GM21723 (cell line): ENCODE data around the gene SS18.
"Not testable (repeated sequence)": the region's sequence is repeated elsewhere in the genome, so short reads cannot be mapped to it uniquely, and the experiment has no call there.

ENCODE experiments used
- ATAC-seq: cut with Tn5 transposase; IDR thresholded peaks from one replicate; pipeline ENCODE4 v1.9.1; 2021; ENCODE audit warnings: mild to moderate bottlenecking, moderate library complexity; ENCODE audit not compliant: unreplicated experiment

SS18 gene

DNA sequence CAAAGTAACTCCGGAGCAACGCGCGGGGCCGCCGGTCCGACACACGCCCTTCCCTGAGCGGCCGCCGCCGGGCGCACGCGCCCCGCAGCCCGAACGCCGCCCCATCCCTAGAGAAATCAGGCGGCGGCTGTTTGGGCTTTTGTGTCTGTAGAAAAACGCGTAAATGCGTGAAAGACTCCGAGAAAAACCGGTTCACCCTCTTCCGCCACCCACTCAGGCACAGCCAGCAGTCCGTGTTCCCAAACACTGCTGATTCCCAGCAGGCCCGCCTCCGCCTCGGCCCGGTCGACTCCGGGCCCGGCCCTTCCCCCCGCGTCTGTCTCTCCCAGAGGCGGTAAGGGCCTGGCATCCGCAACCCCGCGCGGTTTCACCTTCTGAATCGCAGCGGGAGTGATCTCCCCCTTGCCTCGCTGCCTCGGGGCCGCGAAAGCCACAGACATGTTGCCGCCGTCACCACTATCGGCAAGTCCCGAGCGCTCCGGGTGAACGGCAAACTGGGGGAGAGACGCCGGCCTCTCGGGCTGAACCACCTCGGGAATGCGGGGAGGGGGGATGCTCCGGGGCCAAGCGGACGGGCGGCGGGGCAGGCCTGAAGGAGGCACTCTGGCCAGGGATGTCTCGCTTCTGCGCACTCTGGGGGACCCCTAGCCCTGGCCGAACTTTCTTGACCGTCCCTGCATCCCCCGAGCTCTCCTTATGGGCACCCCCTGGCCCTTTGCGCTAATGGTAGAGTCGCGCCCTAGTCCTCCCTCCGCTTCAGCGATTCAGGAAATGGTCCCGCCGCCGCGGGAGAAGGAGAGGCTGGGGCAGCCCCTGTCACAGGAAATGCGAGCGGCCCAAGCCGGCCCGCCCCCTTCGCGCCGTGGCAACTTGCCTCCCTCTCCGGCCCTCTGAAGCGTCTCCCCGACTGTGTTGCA, at the start of gene SS18:
SS18 (minus strand) TSS at position 484 of the 917 bp plus-strand sequence; CDS start at position 440, 44 bp downstream.
- peak; percentile 79 for ATAC-seq

- no peak for ATAC-seq
Measured at GRCh38 chr18:26135548-26135947, 45.1 kb upstream of the SS18 start.

GRCh38 chr18:26134107-26134506, 43.7 kb upstream of the SS18 start:
- ATAC-seq: no peak

DNA sequence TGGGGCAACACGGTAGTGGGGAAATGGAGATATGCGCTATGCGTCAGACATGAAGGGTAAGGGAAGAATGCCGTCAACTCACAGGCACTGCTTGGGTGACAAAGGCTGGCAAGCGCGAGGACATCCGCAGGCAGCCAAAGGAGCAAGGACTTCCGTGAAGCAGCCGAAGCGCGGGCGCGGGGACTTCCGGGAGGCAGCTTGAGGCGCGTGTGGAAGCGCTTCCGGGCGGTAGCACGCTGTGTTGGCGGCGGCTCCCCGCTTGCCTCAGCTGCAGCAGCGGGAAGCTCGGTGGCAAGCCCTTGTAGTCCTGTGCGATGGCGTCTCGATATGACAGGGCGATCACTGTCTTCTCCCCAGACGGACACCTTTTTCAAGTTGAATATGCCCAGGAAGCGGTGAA, 43.2 kb upstream of the SS18 start, which contains the start of gene PSMA8:
PSMA8 (plus strand) TSS at position 218 of the 400 bp plus-strand sequence; CDS start at position 315, 97 bp downstream.
- ATAC-seq: no peak

GRCh38 chr18:26128192-26128591, 37.8 kb upstream of the SS18 start:
- ATAC-seq: not testable (repeated sequence)

DNA sequence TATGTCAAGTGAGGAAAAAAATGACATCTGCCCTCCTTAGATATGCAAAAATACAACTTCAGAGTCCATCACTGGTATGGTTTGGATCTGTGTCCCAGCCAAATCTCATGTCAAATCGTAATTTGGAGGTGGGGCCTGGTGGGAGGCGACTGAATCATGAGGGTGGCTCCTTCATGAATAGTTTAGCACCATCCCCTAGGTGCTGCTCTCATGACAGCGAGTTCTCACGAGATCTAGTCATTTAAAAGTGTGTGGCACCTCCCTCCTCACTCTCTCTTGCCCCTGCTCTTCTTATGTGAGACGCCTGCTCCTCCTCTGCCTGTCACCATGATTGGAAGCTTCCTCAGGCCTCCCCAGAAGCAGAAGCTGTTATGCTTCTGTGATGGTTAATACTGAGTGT, 37.4 kb upstream of the SS18 start:
- no peak for ATAC-seq

DNA sequence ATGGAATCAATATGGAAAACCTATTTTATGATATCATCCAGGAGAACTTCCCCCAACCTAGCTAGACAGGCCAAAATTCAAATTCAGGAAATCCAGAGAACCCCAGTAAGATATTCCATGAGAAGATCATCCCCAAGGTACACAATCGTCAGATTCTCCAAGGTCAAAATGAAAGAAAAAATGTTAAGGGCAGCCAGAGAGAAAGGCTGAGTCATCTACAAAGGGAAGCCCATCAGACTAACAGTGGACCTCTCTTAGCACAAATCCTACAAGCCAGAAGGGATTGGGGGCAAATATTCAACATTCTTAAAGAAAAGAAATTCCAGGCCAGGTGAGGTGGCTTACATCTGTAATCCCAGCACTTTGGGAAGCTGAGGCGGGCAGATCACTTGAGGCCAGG, 31.6 kb upstream of the SS18 start:
- not testable (repeated sequence) for ATAC-seq

DNA sequence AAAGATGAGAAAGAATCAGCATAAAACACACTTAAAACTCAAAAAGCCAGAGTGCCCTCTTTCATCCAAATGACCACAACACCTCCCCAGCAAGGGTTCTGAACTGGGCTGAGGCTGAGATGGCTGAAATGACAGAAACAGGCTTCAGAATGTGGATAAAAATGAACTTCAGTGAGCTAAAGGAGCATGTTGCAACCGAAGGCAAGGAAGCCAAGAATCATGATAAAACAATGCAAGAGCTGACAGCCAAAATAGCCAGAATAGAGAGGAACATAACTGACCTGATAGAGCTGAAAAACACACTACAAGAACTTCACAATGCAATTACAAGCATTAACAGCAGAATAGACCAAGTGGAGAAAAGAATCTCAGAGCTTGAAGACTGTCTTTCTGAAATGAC, 31.1 kb upstream of the SS18 start:
- ATAC-seq: no peak

DNA sequence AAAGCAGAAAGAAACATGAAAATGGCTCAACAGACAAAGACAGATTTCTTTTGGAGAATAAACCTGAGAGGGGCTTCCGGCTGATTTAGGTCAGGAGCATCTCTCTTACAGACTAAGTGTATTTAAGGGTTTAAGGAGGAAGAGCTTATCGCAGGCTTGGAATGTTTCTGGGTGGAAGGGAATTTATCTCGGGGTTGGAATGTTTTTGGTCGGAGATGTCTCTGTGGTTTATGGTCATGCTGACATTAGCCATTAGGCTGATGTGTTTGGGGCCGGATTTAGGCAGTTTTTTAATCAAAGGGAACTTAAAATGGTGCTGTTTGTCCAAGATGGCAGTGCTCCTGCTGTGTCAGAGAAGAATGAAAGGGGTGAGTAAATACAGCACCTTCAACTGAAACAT, 28.8 kb upstream of the SS18 start:
- no peak for ATAC-seq

DNA sequence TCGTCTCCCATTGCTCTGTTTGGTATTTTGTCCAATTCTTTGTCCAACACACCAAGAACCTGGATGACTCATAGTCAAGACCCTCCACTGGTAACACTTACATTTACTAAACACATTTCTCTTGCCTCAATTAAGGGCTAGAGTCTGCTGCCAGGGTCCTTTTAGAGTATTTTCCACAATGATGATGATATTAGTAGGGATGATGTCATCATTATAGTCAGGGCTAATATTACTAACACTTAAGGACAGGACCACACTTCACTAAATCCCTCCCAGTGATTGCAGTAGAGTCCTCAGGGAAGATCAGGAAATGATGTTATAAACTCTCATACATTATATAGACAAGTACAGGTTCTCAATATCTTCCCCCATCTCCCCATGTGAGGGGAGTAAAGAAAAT, 13.6 kb upstream of the SS18 start:
- ATAC-seq: no peak

GRCh38 chr18:26103579-26103978, 13.2 kb upstream of the SS18 start:
- no peak for ATAC-seq

DNA sequence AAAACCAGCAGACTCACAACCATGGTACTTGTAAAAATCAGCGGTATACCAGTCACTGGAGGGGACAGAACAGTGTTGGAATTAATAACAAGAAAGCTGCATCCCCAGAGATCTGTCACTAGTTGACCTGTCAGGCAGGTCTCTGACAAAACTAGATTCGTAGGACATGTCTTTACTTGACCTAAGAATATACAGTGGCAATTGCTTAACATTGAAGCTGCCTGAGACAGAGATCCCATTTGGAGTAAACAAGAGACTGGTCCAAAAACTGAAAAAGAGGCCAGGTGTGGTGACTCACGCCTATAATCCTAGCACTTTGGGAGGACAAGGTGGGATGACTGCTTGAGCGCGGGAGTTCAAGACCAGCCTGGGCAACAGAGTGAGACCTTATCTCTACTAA, 7.2 kb upstream of the SS18 start:
- ATAC-seq: no peak

- ATAC-seq: no peak
Measured at GRCh38 chr18:26096852-26097251, 6.4 kb upstream of the SS18 start.

GRCh38 chr18:26091047-26091630, 726 bp upstream of the SS18 start:
- peak; percentile 45 for ATAC-seq

DNA sequence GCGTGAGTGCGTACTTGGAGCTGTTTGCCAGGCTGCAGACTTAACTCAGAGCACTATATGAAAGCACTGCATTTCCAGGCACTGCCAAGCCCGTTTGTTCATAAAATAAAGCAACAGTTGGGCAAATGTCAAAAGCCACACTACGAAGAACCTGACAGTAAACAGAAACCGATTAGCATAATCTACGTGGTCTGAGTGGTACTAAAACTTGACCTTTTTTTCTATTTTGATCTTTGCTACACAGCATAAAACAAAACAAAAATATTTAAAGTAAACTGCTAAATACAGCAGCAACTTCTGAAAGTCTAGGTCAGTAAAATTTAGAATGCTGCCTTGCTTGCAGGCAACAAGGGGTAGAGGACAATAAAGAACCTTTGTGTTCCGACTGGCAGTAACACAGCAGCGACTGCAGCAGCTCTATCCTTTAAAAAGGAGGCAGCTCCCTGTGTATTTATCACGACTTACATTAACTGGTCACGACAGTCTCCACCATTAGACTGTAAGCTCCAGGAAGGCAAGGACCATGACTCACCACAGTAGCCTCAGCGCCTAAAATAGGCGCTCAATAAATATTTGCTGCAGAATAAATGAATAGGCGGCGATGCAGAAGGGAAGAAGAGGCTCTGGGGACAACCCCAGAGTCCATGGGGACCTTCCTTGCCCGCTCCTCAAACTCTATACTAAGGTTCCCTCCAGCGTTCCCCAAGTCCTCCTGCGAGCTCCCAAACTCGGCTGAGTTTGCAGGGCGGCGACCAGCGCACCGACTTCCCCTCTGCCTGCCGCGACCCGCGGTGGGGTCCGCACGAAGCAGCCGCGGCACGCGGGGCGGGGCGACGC, 902 bp downstream of the SS18 start:
- peak; percentile 12 for ATAC-seq

DNA sequence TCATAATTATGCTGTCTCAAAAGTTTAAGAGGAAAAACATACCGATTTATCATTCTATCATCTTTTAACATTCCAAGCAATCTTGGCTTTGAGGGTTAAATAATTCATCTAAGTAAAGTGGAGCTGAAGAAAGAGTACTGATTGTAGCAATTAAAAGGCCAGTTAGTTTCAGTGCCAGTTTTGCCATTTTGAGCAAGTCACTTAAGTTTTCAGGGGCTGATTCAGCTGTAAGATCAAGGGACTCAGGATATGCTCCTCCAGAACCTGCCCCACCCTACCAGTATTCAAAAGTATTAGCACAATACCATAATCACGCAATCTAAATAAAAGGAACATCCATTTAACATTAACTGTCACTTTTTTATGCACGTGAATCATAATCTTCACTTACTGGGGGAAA, 1.9 kb downstream of the SS18 start:
- no peak for ATAC-seq

DNA sequence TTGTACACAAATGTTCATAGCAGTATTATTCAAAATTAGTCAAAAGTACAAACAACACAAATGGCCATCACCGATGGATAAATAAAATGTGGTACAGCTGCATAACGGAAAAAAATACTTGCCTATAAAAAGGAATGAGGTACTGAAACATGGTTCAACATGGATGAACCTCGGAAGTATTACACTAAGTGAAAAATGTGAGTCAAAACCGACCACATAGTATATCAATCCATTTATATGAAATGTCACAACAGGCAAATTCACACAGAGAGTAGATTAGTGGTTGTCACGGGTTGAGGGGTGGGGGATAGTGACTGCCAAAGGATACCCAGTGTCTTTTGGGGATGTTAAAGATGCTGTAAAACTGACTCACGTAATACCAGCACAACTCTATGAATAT, 3.5 kb downstream of the SS18 start:
- ATAC-seq: no peak

GRCh38 chr18:26085056-26085455, 5.4 kb downstream of the SS18 start:
- no peak for ATAC-seq

GRCh38 chr18:26083099-26083498, 7.3 kb downstream of the SS18 start:
- ATAC-seq: no peak

GRCh38 chr18:26082475-26082874, 7.9 kb downstream of the SS18 start:
- no peak for ATAC-seq

DNA sequence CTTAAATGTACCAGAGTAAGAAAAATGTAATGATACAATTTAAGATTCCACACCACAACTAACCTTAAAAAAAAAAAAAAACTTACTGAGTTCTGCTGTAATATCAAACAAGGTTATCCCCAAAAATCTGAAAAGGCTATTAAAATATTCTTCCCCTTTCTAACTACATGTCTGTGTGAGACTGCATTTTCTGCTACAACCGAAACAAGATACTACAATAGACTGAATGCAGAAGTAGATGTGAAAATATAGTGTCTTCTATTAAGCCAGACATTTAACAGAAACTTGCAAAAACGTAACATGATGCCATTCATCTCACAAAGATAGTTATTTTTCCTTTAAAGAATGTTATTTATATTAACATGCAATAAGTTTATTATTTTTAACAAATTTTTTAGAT, 16.2 kb downstream of the SS18 start:
- no peak for ATAC-seq
